ENCODE measurements around the gene GAS6.

Gene GAS6

GRCh38 chr13:113806104-113806471 lies 57.8 kb downstream of the GAS6 start:
- H3K4me1 Mint-ChIP-seq = peaks cover 8% of the 10 kb centered on the region
- no peaks in the 10 kb centered on the region for H3K27me3 Mint-ChIP-seq (ENCODE audit: low read depth, poor library complexity)

GRCh38 chr13:113805431-113806103 lies 58.3 kb downstream of the GAS6 start:
- H3K27me3 Mint-ChIP-seq (ENCODE audit: low read depth, poor library complexity) = no peaks in the 10 kb centered on the region
- no peak overlapping the region for H3K4me3 Mint-ChIP-seq
- peaks cover 30% of the 10 kb centered on the region for H3K9me3 Mint-ChIP-seq
- no peak for DNase-seq
- H3K36me3 Mint-ChIP-seq (ENCODE audit: low read depth) = peaks cover 4% of the 10 kb centered on the region
- H3K27ac Mint-ChIP-seq = no peak overlapping the region
- peaks cover 8% of the 10 kb centered on the region for H3K4me1 Mint-ChIP-seq
- no peak for TF ChIP-seq CTCF (IDR thresholded peaks at IDR 0.05)

More at GRCh38 chr13:113806104-113806471, 57.8 kb downstream of the GAS6 start:
- Mint-ChIP-seq H3K9me3 (peaks cover 30% of the 10 kb centered on the region), H3K27ac (no peak overlapping the region), H3K36me3 (ENCODE audit: low read depth) (peaks cover 4% of the 10 kb centered on the region), H3K4me3 (no peak overlapping the region)
- TF ChIP-seq CTCF (IDR thresholded peaks at IDR 0.05) = no peak
- DNase-seq = no peak

GRCh38 chr13:113804703-113805430 lies 59.0 kb downstream of the GAS6 start:
- peaks cover 12% of the 10 kb centered on the region for H3K4me1 Mint-ChIP-seq
- DNase-seq = no peak
- H3K36me3 Mint-ChIP-seq (ENCODE audit: low read depth) = peaks cover 4% of the 10 kb centered on the region
- no peak for TF ChIP-seq CTCF (IDR thresholded peaks at IDR 0.05)
- H3K9me3 Mint-ChIP-seq = peaks cover 23% of the 10 kb centered on the region
- H3K4me3 Mint-ChIP-seq = no peak overlapping the region
- no peaks in the 10 kb centered on the region for H3K27me3 Mint-ChIP-seq (ENCODE audit: low read depth, poor library complexity)
- H3K27ac Mint-ChIP-seq = no peak overlapping the region

GRCh38 chr13:113804017-113804702 lies 59.7 kb downstream of the GAS6 start:
- Mint-ChIP-seq H3K27ac (no peak overlapping the region), H3K4me3 (no peak overlapping the region), H3K4me1 (peaks cover 15% of the 10 kb centered on the region), H3K9me3 (peaks cover 20% of the 10 kb centered on the region), H3K27me3 (ENCODE audit: low read depth, poor library complexity) (no peaks in the 10 kb centered on the region), H3K36me3 (ENCODE audit: low read depth) (peaks cover 4% of the 10 kb centered on the region)
- no peak for TF ChIP-seq CTCF (IDR thresholded peaks at IDR 0.05)
- no peak for DNase-seq

- Mint-ChIP-seq H3K27ac (no peak overlapping the region), H3K4me1 (peaks cover 15% of the 10 kb centered on the region), H3K36me3 (ENCODE audit: low read depth) (peaks cover 4% of the 10 kb centered on the region), H3K9me3 (peaks cover 14% of the 10 kb centered on the region), H3K4me3 (no peak overlapping the region), H3K27me3 (ENCODE audit: low read depth, poor library complexity) (no peaks in the 10 kb centered on the region)
- no peak for TF ChIP-seq CTCF (IDR thresholded peaks at IDR 0.05)
- DNase-seq = no peak
These were observed 60.4 kb downstream of the GAS6 start for GRCh38 chr13:113803409-113804016.
